Bone marrow (tissue), 2 donors: ENCODE data around the gene INTS3.
A peak's percentile ranks its signal among the peaks of the same experiment; 100 is the strongest.
"Not testable (repeated sequence)": the region's sequence is repeated elsewhere in the genome, so short reads cannot be mapped to it uniquely, and the experiment has no call there.

Experiments
- DNase-seq, 2 donors: peaks; one replicate each; lab custom pipeline; 2025; lab: John Stamatoyannopoulos, UW

The INTS3 gene

DNA sequence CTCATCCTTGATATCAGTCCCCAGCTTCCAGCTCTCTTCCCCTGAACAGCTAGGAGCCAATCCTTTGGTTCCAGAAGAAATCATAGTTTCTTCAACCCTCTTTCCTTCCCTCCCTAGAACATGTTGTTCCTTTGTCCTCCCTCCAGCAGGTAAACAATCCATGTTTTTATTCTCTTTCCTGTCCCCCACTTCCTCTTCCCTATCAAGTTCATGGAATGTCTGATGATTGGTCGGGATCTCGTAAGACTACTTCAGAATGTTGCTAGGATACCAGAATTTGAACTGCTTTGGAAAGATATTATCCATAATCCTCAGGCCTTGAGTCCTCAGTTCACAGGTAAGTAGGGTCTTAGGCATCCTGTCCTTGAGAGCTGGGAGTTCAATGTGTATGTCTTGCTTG lies 24.2 kb downstream of the INTS3 start:
- DNase-seq = no peak

GRCh38 chr1:153752571-153753195 lies 24.8 kb downstream of the INTS3 start:
- DNase-seq = no peak

- DNase-seq = no peak
Observed at GRCh38 chr1:153754266-153754665, 26.4 kb downstream of the INTS3 start.

GRCh38 chr1:153760440-153760839 lies 32.6 kb downstream of the INTS3 start:
- no peak for DNase-seq

- DNase-seq = no peak
Observed at GRCh38 chr1:153763365-153764225, 35.7 kb downstream of the INTS3 start.

DNA sequence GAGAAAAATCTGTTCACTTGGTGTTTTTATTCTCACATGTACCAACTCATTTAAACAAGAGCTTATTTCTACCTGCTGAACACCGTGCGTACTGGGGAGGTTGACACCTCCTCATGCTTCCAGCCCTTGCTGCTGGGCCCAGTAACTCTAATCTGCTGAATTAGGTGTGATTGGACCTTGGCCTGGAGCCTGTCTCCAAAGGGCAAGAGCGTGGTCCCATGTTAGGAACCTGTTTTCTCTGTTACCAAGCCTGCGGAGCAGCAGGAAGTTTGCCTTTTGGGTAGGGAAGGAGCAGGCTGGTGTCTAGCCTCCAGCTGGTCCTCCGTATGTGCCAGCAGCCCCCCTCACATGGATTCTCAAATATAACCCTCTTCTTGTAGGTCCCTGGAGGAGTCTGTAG lies 36.5 kb downstream of the INTS3 start:
- no peak for DNase-seq

GRCh38 chr1:153766663-153767062 lies 38.8 kb downstream of the INTS3 start:
- DNase-seq = not testable (repeated sequence)

DNA sequence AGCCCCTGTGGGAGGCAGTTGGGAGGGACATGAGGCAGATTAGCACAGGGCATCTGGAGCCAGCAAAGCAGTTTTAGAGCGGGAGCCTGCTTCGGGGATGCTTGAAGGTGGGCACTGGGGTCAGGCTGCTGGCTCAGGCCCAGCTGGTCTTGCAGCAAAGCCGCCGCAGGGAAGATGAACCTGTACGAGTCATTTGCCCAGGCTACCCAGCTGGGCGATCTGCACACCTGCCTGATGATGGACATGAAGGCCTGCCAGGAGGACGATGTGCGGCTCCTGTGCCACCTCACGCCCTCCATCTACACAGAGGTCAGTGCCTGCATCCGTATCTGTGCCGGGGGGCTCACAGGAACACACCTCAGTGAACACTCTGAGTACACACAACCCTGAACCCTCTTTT lies 39.7 kb downstream of the INTS3 start:
- DNase-seq = no peak

DNA sequence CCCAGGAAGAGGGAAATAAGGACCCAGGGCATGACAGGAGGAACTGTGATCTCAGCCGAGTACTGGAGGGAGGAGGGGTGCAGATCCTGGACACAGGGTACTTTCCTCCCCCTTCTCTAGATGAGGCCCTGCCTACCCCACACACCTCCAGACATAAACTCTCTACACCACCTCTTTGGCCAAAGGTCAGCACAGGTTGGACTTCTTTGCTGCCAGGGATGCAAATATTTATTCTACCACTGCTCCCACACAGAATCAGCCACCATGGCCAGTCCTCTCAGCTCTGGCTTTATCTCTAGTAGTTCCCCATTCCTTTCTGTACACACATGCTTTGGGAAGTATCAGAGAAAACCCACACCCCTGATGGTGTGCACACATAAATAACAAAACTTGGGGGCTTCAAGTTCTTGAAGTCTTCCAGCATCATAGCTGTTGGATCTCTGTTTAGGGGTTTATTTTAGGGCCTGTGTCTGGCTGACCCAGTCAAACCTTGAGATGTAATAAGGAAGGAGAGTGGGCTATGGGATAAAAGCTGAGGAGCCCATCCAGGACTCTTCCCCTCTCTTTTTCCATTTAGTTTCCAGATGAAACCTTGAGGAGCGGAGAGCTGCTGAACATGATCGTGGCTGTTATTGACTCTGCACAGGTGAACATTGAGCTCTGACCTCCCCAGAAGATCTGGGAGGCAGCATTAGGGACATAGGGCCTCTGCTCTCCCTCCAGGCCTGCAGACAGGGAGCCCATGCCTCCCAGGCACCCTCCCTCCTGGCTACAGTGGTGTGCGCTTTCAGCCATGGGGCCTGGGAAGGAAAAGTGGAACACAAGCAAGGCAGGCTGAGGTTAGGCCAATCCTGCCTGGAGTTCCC lies 40.7 kb downstream of the INTS3 start:
- no peak for DNase-seq

- no peak for DNase-seq
Observed at GRCh38 chr1:153769221-153769620, 41.4 kb downstream of the INTS3 start.

- DNase-seq = no peak
Observed at GRCh38 chr1:153770797-153771196, 42.9 kb downstream of the INTS3 start.

- no peak for DNase-seq
Observed at GRCh38 chr1:153771261-153771660, 43.4 kb downstream of the INTS3 start.

DNA sequence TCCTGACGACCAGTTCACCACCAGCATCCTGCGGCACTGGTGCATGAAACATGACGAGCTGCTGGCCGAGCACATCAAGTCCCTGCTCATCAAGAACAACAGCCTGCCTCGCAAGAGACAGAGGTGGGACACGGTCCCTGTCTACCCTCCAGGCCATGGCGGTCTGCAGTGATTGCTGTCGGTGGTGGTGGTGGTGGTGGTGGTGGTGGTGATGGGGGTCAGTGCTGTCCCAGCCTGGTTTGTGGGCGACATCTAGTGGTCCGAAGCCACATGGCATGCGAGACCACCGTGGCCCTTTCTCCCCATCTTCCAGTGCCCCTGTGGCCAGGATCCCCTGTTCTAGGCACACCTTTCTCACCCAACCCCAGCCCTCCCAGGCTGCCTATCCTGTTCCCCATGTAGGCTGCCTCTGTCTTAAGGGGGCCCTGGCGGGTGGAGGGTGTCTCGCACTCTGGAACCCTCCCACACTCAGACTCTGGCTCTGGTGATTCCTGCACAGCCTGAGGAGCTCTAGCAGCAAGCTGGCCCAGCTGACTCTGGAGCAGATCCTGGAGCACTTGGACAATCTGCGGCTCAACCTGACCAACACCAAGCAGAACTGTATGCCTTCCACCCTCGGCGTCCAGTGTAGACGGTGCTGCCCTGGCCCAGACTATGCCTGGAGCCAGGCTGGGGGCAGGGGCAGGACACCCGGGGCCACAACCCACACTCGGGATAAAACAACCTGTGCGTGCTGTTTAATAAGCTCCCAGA lies 44.2 kb downstream of the INTS3 start:
- no peak for DNase-seq

- DNase-seq = peak in 1 of 2 donors; percentile 30
Observed at GRCh38 chr1:153773096-153773921, 45.5 kb downstream of the INTS3 start.

GRCh38 chr1:153774026-153774595 lies 46.3 kb downstream of the INTS3 start:
- peak in 1 of 2 donors; percentile 39 for DNase-seq

DNA sequence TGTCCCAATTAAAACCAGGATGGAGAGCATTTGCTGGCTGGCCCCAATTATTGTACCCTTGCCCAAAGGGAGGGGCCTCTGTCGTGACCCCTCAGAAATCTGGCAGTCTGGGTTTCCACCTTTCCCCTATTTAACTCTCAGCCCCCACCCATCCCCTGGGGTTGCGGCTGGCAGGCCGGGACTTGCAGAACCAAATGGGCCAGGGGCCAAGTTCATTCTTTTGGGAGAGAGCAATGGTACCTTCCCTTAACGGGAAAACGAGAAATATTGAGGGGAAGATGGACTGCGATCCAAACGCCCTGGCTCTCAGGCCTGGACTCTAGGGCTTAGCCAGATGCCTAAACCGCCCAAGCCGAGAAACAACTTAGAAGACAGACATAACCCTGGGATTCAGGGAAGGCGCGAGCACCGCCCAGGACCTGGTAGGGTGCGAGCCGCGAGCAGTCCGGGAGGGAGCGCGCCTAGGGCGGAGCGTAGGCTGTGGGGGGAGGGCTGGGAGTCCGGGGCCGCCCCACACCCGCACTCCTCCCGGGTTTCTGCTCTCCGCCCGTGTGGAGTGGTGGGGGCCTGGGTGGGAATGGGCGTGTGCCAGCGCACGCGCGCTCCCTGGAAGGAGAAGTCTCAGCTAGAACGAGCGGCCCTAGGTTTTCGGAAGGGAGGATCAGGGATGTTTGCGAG lies 47.1 kb downstream of the INTS3 start, which contains the start of gene SLC27A3:
Gene SLC27A3 (plus strand): TSS at position 628 of the 678 bp plus-strand sequence. CDS start 91 bp downstream, outside the sequence.
- DNase-seq = no peak

- peak; percentile 19 to 20 for DNase-seq
Observed at GRCh38 chr1:153775458-153776327, 47.8 kb downstream of the INTS3 start.

GRCh38 chr1:153776352-153776751 lies 48.5 kb downstream of the INTS3 start:
- DNase-seq = no peak
